Effector CD4-positive, alpha-beta T cell (primary cell): Measurements from ENCODE around the gene TTC22.

Experiments
- DNase-seq: peaks from one replicate; pipeline ENCODE4 v3.0.0-alpha.2; 2020

TTC22 gene

DNA sequence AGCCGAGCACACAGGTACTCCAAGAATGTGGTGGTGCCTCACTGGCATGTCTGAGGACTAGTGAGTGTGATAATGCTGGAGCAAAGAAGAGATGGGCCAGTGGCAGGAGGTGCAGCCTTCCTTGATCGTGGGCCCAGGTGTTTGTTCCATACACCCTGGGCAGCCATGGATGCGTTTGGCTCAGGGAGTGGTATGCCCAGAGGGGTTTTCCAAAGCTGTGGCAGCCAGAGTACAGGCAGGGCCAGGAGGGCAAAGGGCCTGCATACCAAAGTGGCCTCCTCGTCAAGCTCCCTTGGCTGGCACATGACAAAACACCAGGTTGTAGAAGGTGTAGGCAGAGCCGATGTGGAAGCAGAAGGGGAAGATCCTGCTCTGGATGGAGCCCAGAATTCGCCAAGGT, 55.8 kb downstream of the TTC22 start:
- no peak for DNase-seq

DNA sequence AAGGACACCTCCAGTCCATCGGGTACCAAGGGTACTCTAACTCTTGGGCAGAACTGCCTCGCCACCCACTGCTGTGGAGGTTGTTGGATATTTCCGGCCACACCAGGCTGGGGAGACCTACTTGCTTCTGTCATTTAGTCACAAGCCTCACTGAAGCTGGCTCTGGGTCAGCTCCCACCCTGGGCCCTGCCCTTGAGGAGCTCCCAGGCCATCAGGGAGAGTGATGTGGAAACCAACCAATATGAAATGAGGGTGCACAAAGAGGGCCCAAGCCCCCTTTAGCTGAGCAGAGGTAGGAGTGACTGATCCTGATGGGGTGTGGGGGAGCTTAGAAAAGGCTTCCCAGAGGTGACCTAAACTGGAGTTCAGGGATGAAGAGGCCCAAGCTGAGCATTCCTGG, 56.4 kb downstream of the TTC22 start:
- DNase-seq = no peak

DNA sequence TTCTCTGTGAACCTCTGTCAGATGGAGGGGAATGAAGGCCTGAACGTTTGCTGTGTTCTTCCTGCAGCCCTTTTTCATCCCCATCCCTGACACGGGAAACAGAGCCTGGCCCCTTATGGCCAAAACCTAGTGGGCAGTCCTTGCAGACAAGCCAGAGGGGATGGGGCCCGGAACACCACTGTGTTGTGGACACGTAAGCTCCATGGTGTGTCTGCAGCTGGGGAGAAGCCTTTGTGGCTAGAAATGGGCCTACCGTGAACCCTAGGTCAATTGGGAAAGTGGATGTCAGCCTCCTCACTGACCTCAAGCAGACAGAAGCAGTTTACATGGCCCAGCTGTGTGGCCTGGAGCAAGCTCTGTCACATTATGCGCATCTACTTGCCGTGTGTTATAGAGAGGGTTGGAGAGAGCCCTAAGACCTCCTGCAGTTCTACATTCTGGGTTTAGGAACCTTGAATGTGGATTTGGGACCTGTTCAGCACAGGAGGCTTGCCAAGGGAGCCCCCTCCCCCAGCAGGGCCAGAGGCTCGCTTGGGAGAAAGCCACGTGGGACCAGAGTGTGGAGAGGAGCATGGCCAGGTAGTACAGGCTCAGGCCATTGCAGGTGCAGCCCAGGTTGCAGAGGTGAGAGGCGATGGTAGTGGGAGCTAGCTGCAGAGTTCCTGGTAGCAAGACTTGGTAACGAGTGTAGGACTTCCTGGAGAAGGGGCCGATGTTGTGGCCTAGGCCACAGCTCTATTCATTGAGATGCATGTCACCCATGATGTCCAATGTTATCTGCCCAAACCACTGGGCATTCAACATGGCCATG, 57.5 kb downstream of the TTC22 start:
- no peak for DNase-seq

DNA sequence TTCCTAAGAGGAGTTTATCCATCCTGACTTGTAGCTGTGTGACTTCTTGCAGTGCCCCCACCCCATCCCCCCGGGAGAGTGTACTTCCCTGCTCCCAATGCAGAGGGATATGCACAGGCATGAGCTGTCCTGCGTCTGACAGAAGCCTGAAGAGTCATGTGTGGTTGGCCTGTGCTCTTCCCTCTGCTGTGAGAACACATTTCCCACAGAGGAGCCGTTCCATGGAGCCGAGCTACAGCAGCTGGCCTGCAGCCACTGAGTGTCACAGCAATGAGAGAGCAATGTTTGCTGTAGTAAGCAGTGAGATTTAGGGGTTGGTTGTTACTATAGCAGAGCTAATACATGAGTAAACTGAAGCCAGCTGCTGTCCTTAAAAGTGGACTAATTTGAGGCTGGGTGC, 58.8 kb downstream of the TTC22 start:
- DNase-seq = no peak

DNA sequence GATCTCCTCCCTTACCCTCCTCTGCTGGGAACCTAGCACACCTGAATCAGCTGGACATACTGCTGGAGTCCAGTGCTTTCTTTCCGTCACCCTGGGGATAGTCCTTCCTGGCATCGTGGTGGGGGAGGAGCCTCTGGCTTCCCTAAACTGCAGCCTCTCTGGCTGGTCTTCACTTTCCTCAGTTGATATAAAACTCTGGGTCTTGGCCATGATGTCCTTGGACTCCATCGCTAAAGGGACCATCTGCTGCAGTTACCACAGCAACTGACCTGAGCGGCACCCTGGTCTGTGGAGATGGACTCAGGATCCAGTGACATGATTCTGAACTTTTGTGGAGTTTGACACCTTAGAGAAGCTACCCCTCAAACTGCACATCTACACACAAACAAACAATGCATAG, 59.6 kb downstream of the TTC22 start:
- DNase-seq = no peak

DNA sequence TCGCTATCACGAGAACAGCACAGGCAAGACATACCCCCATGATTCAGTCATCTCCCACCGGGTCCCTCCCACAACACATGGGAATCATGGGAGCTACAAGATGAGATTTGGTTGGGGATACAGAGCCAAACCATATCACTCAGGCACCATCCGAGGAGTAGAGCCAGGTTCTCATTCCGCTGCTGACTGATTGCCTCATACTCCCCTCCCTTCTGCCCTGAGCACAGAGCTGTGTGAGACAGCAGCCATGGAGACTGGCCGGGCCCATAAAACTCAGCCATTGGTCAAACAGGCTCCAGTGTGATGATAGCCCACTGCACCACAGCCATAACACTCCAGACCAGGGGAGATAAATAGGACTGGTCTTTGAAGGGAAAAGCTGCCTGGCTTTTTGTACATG, 62.9 kb downstream of the TTC22 start:
- no peak for DNase-seq

DNA sequence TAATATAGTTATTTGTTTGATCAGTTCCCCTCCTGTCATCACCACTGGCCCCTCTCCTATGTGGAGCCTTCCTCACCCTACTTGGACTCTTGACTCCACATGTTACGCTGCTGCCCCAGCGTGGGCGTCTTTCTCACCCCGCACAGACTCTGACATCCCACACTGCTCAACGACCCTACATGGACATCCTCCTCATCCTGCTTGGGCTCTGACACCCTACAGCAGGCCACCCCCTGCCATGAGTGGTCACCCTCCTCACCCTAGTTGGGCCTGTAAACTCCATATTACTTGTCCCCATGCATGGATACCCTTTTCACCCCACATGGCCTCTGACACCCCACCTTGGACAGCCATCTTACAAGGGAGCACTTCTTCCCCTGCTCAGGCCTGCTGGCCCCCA, 64.4 kb downstream of the TTC22 start:
- no peak for DNase-seq
